Chondrocyte (in vitro differentiated cells): ENCODE measurements around the gene SEMA4D. TPM values are rescaled to one million over a fixed set of nuclear protein-coding genes. Genes with fewer than 3 reads are reported as not detected.

ENCODE experiments used
- DNase-seq: peaks from one replicate; pipeline ENCODE4 v3.0.0; 2021; ENCODE audit warnings: mixed read lengths, low spot score
- H3K27ac Mint-ChIP-seq: one replicate; pipeline ENCODE4 v1.8.0; 2021; ENCODE audit warnings: mild to moderate bottlenecking, moderate library complexity, mixed read lengths; ENCODE audit not compliant: unreplicated experiment
- H3K27me3 Mint-ChIP-seq: 2 replicates; pipeline ENCODE4 v1.8.0; 2021; ENCODE audit warnings: low read depth, mixed read lengths
- H3K36me3 Mint-ChIP-seq: 2 replicates; pipeline ENCODE4 v1.8.0; 2021; ENCODE audit warnings: low read depth, mixed read lengths
- H3K4me1 Mint-ChIP-seq: 2 replicates; pipeline ENCODE4 v1.8.0; 2021; ENCODE audit warnings: low read depth, mild to moderate bottlenecking, mixed read lengths
- H3K4me3 Mint-ChIP-seq: one replicate; pipeline ENCODE4 v1.8.0; 2021; ENCODE audit warnings: mild to moderate bottlenecking, moderate library complexity, mixed read lengths; ENCODE audit not compliant: unreplicated experiment
- H3K9me3 Mint-ChIP-seq: 2 replicates; pipeline ENCODE4 v1.8.0; 2021; ENCODE audit warnings: low read depth, mixed read lengths
- total RNA-seq: library from RNA; stranded (reverse); gene quantifications from 3 replicates; pipeline ENCODE4 v1.2.1, GENCODE V29; 2021
- TF ChIP-seq, protein P1 (sequence below): fragments of 200-600 bp; sonication (generic); IDR thresholded peaks from 2 replicates; pipeline ENCODE4 v1.5.0; 2021; ENCODE audit warnings: antibody characterized with exemption, mild to moderate bottlenecking, moderate library complexity

The SEMA4D gene
- total RNA-seq, 1 donor from 2014 or later: 3.8 TPM

DNA sequence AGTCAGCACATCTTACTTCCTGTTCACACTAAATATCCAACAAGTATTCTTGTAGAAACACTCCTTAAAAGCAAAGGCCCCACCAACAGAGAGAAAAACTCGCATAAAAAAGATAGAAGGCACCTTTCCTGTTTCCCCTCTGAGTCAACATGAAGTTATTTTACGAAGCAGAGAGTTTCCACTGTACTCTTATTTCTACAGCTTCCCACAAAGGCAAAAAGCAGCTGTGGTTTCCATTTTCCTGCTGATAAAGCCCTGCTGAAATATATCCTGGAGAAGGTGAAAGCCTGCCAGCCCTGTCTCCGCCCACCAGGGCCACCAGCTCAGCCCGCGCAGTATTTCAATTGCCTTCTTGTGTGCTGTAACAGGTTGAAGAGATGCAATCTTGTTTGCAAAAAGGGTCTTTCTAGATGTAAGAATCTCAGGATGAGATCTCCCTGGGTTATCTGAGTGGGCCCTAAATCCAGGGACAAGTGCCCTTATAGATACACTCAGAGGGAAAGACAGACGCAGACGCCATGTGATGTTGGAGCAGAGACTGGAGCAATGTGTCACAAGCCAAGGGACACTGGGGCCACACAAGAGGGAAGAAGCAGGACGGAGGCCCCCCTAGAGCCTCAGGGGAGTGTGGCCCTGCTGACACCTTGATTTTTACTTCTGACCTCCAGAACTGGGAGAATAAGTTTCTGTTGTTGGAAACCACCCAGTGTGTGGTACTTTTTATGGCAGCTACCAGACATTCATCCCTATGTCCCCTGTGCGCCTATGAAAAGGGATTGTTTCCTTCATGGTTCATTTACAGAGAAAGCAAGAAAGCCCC is 19.9 kb downstream of the SEMA4D start:
- Mint-ChIP-seq H3K27me3 (no peaks in the 10 kb centered on the region), H3K9me3 (no peaks in the 10 kb centered on the region), H3K4me3 (no peak overlapping the region), H3K4me1 (peaks cover 15% of the 10 kb centered on the region), H3K27ac (peak overlapping the region; percentile 74), H3K36me3 (no peaks in the 10 kb centered on the region)
- DNase-seq: no peak
- TF ChIP-seq, protein P1, sequence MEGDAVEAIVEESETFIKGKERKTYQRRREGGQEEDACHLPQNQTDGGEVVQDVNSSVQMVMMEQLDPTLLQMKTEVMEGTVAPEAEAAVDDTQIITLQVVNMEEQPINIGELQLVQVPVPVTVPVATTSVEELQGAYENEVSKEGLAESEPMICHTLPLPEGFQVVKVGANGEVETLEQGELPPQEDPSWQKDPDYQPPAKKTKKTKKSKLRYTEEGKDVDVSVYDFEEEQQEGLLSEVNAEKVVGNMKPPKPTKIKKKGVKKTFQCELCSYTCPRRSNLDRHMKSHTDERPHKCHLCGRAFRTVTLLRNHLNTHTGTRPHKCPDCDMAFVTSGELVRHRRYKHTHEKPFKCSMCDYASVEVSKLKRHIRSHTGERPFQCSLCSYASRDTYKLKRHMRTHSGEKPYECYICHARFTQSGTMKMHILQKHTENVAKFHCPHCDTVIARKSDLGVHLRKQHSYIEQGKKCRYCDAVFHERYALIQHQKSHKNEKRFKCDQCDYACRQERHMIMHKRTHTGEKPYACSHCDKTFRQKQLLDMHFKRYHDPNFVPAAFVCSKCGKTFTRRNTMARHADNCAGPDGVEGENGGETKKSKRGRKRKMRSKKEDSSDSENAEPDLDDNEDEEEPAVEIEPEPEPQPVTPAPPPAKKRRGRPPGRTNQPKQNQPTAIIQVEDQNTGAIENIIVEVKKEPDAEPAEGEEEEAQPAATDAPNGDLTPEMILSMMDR: no peak

DNA sequence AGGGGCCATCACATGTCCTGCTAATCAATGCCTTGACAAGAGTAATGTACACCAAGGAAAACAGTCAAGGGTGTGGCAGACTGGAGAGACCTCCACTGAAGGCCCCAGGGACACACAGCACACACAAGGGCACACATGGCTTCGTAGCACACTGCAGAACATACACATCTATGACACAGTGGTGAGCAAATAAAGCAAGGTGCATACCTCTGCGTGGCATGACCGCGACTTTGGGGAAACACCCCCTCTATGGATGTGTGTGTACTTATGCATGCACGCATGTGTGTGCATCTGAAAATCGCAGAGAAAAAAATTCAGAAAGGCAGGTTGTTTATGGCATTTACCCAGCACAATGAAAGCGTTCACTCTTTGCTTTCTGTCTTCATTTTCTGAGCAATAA is 20.5 kb downstream of the SEMA4D start:
- peaks cover 15% of the 10 kb centered on the region for H3K4me1 Mint-ChIP-seq
- H3K9me3 Mint-ChIP-seq: no peaks in the 10 kb centered on the region
- peak overlapping the region; percentile 74 for H3K27ac Mint-ChIP-seq
- H3K4me3 Mint-ChIP-seq: no peak overlapping the region
- no peak for DNase-seq
- TF ChIP-seq, protein P1: no peak
- H3K36me3 Mint-ChIP-seq: no peaks in the 10 kb centered on the region
- H3K27me3 Mint-ChIP-seq: no peaks in the 10 kb centered on the region

DNA sequence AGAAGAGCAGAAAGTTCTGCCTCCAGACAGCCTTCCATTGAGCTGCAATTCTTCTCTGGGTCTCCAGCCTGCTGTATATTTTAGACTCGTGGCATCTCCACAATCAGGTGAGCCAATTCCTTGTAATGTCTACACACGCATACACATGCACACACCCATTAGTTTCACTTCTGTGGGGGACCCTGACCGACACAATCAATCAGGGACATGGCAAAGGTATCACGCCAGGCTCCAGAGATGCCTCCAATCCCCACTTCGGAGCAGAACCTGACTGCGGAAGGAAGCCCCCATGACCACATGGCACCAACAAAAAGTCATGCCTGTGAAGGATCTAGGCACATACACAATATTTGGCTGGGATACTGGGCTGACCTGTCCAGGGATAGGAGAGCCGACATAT is 21.4 kb downstream of the SEMA4D start:
- no peaks in the 10 kb centered on the region for H3K9me3 Mint-ChIP-seq
- no peak overlapping the region for H3K27ac Mint-ChIP-seq
- no peaks in the 10 kb centered on the region for H3K36me3 Mint-ChIP-seq
- H3K4me3 Mint-ChIP-seq: no peak overlapping the region
- TF ChIP-seq, protein P1: no peak
- no peak for DNase-seq
- peaks cover 15% of the 10 kb centered on the region for H3K4me1 Mint-ChIP-seq
- H3K27me3 Mint-ChIP-seq: no peaks in the 10 kb centered on the region

DNA sequence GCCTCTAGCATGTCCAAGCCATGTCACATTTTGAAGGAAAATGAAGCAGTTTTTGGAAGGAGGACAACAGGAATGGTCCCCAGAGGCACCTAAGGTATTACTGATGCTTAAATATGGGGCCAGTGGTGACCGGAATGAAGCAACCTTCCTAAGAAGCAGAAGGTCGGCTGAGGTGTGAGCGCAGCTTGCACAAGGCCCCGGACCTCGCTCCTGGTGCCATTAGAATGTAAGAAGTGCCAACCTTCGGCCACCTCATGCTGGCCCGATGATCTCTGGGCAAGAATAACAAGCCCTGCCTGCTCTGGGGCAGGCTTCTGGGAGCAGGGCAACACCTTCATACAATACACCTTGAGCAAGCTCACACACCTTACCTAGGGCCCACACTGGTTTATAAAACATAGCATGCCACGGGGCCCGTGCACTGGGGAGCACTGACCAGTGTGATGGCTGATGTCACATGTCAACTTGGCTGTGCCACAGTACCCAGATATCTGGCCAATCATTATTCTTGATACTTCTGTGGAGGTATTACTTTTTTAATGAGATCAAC is 21.9 kb downstream of the SEMA4D start:
- Mint-ChIP-seq H3K27me3 (no peaks in the 10 kb centered on the region), H3K4me3 (no peak overlapping the region), H3K27ac (no peak overlapping the region), H3K36me3 (no peaks in the 10 kb centered on the region), H3K4me1 (peaks cover 15% of the 10 kb centered on the region), H3K9me3 (no peaks in the 10 kb centered on the region)
- no peak for DNase-seq
- TF ChIP-seq, protein P1: no peak

DNA sequence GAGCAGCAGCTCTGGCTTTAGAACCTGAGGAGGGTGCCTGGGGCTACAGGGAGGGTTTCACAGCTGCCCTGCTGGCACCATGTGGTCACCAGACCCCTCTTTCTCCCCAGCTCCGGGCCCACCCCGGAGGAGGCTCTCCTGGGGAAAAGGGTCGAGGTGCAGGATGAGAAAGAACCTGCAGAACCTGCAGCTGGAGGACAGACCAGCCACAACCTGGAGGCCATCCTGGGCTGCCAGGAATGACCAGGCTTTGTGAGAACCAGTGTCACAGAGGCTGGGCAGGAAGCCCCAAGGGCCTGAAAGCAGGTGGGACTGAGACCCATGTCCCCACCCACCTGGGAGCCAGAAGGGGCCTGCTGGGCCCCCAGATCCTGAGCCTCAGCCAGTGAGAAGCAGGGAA is 23.0 kb downstream of the SEMA4D start:
- TF ChIP-seq, protein P1: no peak
- Mint-ChIP-seq H3K27ac (no peak overlapping the region), H3K4me1 (peaks cover 15% of the 10 kb centered on the region), H3K4me3 (no peak overlapping the region), H3K27me3 (no peaks in the 10 kb centered on the region), H3K9me3 (no peaks in the 10 kb centered on the region), H3K36me3 (no peaks in the 10 kb centered on the region)
- no peak for DNase-seq
